Keratinocyte (primary cell): ENCODE measurements around the gene ARMC8.

Source experiments
- EZH2 ChIP-seq: IDR thresholded peaks from one replicate; pipeline ENCODE4 v1.6.1; 2012; ENCODE audit warnings: inconsistent platforms, mild to moderate bottlenecking, low read length, moderate library complexity
- TF ChIP-seq, protein P1 (sequence below), 3 experiments: IDR thresholded peaks in 1 of 3; conservative IDR thresholded peaks in 1 of 3; optimal IDR thresholded peaks in 1 of 3; 2 replicates in 2 of 3; 3 replicates in 1 of 3; pipeline versions ENCODE3 to v1.5.1; 2011; ENCODE audit warnings: low read length in 3 of 3, mild to moderate bottlenecking in 3 of 3, moderate library complexity in 2 of 3, control low read depth in 1 of 3, inconsistent platforms in 1 of 3; ENCODE audit not compliant: insufficient read depth in 2 of 3; ENCODE audit errors: extremely low read depth in 1 of 3

DNA sequence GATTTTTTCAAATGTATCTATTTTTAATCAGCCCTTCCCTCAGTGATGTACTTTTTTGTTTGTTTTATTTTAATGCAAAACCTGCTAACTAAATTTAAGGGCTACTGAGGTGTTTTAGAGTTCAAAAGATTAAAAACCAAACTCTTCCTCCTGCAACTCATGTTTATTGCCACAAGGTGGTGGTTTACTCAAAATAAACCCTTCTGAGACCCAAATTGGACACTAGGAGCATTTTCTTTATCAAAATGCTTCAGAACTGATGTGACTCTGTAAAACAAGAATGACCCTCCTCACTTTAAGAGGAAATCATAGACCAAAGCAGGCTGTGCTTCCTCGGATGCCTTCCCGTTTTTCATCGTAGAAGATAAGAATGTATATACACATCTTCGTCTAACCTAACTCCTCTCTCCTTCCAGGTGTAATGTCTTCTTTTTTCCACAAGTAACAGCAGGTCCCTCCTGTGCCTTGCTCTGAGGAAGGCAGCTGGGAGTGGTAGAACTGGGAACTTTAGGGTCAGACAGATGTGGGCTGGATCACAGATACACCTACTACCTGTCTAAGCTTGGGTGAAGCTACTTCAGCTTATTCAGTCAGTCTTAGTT lies 145.5 kb downstream of the ARMC8 start:
- TF ChIP-seq, protein P1, sequence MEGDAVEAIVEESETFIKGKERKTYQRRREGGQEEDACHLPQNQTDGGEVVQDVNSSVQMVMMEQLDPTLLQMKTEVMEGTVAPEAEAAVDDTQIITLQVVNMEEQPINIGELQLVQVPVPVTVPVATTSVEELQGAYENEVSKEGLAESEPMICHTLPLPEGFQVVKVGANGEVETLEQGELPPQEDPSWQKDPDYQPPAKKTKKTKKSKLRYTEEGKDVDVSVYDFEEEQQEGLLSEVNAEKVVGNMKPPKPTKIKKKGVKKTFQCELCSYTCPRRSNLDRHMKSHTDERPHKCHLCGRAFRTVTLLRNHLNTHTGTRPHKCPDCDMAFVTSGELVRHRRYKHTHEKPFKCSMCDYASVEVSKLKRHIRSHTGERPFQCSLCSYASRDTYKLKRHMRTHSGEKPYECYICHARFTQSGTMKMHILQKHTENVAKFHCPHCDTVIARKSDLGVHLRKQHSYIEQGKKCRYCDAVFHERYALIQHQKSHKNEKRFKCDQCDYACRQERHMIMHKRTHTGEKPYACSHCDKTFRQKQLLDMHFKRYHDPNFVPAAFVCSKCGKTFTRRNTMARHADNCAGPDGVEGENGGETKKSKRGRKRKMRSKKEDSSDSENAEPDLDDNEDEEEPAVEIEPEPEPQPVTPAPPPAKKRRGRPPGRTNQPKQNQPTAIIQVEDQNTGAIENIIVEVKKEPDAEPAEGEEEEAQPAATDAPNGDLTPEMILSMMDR (optimal IDR thresholded peaks at IDR 0.05 in 1 of 3, IDR thresholded peaks at IDR 0.05 in 1 of 3, conservative IDR thresholded peaks at IDR 0.05 in 1 of 3; ENCODE audit: extremely low read depth in 1 of 3, insufficient read depth in 2 of 3, low read length in 3 of 3), result peak in 2 of 3 experiments; percentile 46 to 60
- no peak for TF ChIP-seq EZH2
